Ovary (tissue), 3 donors: ENCODE measurements around the gene STIM1.

Source experiments
- EP300 ChIP-seq: sonication (generic); formaldehyde crosslinking; IDR thresholded peaks from one replicate; pipeline ENCODE4 v1.6.1; 2017; ENCODE audit warnings: antibody characterized with exemption
- POLR2A ChIP-seq: fragments of 450-650 bp; IDR thresholded peaks from one replicate; pipeline ENCODE4 v1.6.1; 2017; ENCODE audit warnings: antibody characterized with exemption, mild to moderate bottlenecking, moderate library complexity
- TF ChIP-seq, protein P1 (sequence below), 3 donors: fragments of 450-650 bp in 2 of 3; fragments of 200-600 bp in 1 of 3; IDR thresholded peaks; one replicate each; pipeline versions ENCODE4 v1.5.1 to v1.8.0; 2016 to 2022; ENCODE audit warnings: antibody characterized with exemption in 3 of 3, mild to moderate bottlenecking in 1 of 3
- donor health status: DM: no; HTN: no; CAD: no.

- no peak for TF ChIP-seq POLR2A
- TF ChIP-seq, protein P1, sequence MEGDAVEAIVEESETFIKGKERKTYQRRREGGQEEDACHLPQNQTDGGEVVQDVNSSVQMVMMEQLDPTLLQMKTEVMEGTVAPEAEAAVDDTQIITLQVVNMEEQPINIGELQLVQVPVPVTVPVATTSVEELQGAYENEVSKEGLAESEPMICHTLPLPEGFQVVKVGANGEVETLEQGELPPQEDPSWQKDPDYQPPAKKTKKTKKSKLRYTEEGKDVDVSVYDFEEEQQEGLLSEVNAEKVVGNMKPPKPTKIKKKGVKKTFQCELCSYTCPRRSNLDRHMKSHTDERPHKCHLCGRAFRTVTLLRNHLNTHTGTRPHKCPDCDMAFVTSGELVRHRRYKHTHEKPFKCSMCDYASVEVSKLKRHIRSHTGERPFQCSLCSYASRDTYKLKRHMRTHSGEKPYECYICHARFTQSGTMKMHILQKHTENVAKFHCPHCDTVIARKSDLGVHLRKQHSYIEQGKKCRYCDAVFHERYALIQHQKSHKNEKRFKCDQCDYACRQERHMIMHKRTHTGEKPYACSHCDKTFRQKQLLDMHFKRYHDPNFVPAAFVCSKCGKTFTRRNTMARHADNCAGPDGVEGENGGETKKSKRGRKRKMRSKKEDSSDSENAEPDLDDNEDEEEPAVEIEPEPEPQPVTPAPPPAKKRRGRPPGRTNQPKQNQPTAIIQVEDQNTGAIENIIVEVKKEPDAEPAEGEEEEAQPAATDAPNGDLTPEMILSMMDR (IDR thresholded peaks at IDR 0.05) = no peak
- TF ChIP-seq EP300 = no peak
Measured at GRCh38 chr11:3816673-3817072, 38.8 kb upstream of the STIM1 start.
